NCI-H2227 treated with DMSO at 0.1 percent for 48 hours (cell line): Measurements from ENCODE around the gene HSPD1.

Source experiments
- DNase-seq: peaks from one replicate; lab custom pipeline; 2025; lab: John Stamatoyannopoulos, UW

The HSPD1 gene

DNA sequence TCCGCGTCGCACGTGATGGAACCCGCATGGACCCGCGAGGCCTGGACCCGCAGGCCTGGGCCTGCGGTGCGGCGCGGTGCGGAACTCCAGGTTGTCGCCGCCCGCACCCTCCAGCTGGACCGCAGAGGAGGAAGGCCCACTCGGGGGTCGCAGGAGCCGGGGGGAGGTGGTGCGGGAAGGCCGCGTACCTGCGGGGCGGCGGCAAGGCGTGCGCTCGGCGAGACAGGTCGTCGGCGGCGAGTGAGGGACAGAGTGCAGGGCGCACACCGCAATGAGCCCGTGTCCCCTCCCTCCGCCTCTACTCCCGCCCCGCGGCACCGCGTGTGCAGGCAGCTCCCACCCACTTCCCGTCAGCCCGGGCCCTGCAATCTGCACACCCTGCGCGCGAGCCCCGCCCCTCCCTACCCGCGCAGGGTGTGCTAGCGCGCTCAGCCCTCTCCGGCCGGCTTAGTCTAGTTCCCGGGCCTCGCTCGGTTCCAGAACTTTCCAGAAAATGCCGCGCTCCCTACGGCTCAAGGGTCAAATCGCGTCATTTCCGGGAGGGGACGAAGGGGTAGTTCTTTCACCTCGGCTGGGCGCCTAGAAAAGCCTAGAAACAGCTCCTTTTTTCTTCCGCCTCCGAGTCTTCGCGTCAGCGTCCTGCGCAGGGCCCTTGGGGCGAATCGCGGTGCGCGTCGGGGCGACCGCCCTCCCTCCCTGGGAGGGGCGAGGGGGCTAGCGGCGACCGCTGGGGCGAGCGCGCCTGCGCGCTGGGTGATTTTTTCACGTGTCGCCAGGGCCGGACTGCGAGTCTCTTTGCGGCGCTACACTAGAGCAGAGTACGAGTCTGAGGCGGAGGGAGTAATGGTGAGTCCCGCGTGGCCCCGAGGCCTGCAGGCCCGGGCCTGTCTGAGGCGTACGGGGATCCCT lies at the start of gene HSPD1, which contains the start of gene HSPE1:
Gene HSPD1 (minus strand): TSS at position 247 of the 909 bp plus-strand sequence. CDS start 992 bp downstream, outside the sequence.
Gene HSPE1 (plus strand): TSS at position 786 of the 909 bp plus-strand sequence. CDS start 58 bp downstream, at position 844.
- peak; percentile 99 for DNase-seq

DNA sequence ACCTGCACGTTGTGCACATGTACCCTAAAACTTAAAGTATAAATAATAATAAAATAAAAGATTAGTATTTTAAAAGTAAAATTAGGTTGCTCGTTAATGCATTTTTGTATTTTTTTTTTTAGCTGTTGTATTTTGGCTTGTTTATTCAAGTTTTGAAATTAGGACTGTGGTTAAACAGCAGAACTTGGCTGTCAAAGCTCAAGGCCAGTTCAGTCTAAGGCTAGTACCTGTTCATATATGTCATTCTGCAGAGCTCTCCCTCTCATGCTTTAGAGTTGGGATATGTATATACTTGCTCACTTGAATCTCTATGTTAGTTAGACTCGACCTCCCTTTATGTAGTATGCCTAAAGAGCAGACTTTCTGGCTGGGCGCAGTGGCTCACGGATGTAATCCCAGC lies 48.9 kb upstream of the HSPD1 start:
- DNase-seq = no peak

- DNase-seq = no peak
Observed at GRCh38 chr2:197547163-197547900, 47.7 kb upstream of the HSPD1 start.

GRCh38 chr2:197543206-197543605 lies 43.6 kb upstream of the HSPD1 start:
- no peak for DNase-seq

- no peak for DNase-seq
Observed at GRCh38 chr2:197539734-197540133, 40.1 kb upstream of the HSPD1 start.

DNA sequence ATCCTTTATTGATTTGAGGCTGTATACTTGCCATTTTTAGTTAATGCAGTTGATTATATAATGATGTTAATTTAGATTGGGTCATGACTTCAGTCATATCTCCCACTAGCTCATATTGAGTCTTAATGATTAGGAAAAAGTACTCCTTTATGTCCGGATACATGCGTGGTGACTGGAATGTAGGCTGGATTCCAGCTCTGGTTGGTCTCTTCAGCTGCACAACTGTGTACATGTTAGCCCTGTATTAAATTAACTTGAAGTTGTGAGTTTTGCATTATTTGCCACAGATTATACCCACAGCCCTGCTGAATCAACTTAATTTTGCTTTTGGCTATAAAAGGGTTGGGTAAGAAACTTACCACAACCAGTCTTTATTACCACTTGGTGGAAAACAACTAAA lies 38.8 kb upstream of the HSPD1 start:
- DNase-seq = no peak

DNA sequence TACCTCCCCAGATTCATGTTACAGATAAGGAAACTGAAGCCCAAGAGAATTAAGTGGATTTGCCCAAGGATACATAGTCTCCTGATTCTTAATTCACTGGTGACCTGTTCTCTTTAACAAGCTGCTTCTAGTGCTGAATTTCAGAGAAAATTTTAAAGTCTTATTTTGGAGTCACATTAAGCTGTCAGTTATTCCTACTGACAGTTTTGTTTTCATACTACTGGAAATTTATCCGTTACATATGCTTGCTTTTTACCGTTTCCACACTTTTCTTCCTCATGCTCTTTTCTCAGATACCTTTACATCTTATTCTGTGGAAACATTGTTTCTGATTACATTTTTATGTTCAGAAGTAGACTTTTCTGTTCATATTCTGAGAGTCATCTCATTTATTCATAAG lies 17.5 kb upstream of the HSPD1 start:
- no peak for DNase-seq

GRCh38 chr2:197516393-197516761 lies 16.7 kb upstream of the HSPD1 start:
- DNase-seq = no peak

- DNase-seq = peak; percentile 98
Observed at GRCh38 chr2:197515739-197516392, 16.2 kb upstream of the HSPD1 start, which contains the start of gene MOB4. Gene MOB4 (plus strand): TSS chr2:197516066. CDS start chr2:197516087, 21 bp downstream.

DNA sequence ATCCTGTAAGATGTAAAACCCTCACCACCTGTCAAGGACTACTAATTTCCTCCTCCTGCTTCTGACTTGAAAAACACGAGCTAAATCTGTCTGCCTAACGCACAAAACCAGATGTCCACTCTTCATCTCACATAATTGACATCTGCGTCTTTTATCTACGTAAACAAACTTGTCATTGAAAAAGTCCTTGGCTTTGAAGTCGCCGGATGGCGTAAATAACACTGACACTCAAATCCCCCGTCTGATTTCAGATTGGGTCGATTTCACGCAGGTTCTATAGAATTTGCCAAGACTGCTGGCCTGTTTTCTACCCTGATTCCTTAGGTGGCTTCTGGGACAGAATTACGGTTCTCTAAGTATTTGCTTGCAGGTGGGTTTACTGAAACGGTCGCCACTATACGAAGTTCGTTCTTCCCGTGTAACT lies 15.7 kb upstream of the HSPD1 start:
- DNase-seq = no peak

- peak; percentile 49 for DNase-seq
Observed at GRCh38 chr2:197514754-197515153, 15.1 kb upstream of the HSPD1 start.

DNA sequence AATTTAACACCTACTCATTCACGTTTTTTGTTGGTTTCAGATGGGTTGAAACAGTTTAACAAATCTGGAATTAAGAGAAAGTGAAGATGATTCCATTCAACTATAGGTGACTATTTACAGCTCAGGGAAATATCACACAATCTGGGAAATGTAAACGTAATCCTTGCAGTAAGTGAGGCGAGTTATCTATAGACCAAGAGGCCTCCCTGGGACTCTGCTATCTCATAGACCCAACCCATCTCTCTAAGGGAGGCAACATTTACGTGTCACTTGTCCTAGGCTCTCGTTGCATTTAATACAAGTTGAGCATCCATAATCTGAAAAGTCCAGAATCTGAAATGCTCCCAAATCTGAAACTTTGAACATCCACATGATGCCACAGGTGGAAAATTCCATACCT lies 14.3 kb upstream of the HSPD1 start:
- DNase-seq = no peak

DNA sequence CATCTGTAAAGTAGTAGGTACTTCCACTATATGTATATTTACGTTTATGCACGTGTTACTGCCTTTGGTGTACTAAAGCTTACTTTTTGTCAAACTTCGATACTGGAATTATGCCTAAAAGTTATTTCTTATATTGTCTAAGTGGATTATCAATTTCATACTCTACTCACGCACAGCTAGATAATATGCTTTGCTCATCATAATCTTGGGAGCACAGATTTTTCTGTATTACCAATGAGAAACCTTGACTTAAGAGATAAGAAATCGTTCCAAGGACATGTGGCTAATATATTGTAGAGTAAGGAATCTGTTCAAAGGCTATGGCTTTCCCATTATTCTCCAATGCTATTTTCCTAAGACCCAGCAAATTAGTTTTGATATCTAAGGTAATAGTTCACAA lies 7.0 kb upstream of the HSPD1 start:
- no peak for DNase-seq

DNA sequence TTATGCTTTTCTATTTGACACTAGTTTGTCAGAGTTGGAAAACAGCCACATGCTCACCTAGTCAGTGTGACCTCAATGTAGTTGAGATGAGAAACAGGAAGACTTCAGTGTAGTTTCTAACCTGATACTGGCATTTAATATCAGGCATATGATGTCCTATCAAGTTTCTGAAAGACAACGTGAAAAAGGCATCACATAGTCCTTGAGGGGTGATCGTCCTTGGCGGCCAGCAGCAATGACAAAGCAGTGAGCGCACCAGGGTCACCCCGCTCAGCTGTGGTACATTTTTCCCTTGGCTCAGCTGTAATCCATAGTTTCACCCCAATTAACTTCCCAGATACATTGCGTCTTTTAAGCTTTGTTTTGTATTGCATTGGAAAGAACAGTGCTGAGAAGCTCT lies 4.9 kb upstream of the HSPD1 start:
- no peak for DNase-seq

DNA sequence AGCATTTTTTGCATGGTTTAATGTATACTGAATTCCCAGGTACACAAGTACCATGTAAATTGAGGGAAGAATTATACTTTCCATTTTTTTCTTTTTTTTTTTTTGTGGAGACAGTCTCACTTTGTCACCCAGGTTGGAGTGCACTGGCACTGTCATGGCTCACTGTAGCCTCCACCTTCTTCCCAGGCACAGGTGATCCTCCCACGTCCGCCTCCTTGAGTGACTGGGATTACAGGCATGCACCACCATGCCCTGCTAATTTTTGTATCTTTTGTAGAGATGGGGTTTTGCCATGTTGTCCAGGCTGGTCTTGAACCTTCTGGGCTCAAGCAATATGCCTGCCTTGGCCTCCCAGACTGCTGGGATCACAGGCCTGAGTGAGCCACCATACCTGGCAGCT lies 4.4 kb upstream of the HSPD1 start:
- no peak for DNase-seq

DNA sequence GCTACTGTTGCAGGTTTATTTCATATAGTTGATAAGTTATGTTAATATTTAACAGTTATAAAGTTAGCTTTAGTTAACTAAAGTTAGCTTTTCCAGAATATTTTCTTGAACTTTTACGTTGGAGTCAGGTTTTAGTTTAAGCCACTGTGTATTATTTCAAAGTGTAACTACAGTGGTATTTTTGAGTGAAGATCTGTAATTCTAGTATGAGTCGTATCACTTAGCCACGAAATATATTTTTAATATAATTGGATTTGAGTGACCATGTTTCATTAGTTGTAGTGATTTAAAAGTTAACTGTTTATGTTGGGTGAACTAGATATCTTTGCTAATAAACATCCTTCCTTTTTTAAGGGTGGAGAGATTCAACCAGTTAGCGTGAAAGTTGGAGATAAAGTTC lies 3.0 kb upstream of the HSPD1 start:
- DNase-seq = no peak

- no peak for DNase-seq
Observed at GRCh38 chr2:197502201-197502600, 2.6 kb upstream of the HSPD1 start.

GRCh38 chr2:197500503-197501131 lies 977 bp upstream of the HSPD1 start:
- peak; percentile 64 for DNase-seq

- peak; percentile 72 for DNase-seq
Observed at GRCh38 chr2:197498937-197499593, 575 bp downstream of the HSPD1 start.

DNA sequence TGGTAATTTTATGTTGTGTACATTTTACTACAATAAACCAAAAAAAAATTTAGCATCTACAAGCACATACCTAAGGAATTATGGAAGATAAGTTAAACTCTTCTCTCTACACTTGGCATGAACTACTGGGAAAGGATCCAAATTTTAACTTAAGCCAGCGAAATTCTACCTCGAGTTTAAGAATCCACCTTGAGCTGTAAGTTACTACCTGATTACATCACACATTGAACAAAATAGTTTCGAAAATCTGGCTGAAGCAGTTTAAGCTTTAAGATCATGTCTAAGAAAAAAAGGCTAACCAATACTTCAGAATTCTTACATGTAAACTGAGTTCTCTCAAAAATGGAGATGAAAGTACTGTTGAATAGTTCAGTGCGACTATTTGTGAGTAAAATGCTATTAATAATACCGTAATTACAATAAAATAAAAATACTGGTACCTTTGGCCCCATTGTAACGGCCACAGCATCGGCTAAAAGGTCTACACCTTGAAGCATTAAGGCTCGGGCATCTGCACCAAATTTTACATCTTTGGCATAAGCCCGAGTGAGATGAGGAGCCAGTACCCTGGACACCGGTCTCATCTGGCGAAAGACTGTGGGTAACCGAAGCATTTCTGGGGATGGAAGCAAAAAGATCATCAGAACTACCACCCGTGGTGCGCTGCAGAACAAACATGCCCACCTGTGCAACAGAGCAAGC lies 1.3 kb downstream of the HSPD1 start:
- no peak for DNase-seq

DNA sequence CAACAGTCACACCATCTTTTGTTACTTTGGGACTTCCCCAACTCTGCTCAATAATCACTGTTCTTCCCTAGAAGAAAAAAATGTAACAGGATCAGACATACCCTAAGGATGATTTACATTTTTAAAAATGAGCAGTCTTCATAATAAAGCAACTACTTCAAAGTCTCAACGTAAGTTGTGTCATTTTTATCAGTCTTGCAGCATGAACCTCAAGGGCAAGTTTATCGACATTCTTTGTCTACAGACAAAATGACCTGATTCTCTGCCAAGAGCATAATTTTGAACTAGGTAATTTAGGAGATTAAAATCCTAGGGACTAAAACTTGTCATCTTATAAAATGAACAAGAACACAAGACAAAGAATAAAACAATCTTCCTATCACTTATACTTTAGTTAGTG lies 2.3 kb downstream of the HSPD1 start:
- DNase-seq = no peak
